ENCODE results near the gene MRPL1.

DNA sequence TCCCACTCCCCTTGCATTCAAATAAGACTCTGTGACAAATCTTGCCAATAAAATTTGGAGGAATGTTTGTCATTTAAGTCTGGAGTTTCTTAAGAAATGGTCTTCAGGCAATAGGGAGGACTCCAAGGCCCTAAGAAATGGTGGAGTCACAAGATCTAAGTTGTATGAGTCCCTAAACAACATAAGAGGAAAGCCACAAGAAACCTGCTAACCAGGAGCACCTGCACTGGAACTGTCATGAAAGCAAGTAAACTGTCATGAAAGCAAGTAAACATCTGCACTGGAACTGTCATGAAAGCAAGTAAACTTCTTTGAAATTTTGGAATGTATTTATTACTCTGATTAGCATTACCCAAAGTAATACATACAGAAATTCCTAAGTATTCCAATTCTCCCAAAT is 47.0 kb upstream of the MRPL1 start:
- TF ChIP-seq, protein P1, sequence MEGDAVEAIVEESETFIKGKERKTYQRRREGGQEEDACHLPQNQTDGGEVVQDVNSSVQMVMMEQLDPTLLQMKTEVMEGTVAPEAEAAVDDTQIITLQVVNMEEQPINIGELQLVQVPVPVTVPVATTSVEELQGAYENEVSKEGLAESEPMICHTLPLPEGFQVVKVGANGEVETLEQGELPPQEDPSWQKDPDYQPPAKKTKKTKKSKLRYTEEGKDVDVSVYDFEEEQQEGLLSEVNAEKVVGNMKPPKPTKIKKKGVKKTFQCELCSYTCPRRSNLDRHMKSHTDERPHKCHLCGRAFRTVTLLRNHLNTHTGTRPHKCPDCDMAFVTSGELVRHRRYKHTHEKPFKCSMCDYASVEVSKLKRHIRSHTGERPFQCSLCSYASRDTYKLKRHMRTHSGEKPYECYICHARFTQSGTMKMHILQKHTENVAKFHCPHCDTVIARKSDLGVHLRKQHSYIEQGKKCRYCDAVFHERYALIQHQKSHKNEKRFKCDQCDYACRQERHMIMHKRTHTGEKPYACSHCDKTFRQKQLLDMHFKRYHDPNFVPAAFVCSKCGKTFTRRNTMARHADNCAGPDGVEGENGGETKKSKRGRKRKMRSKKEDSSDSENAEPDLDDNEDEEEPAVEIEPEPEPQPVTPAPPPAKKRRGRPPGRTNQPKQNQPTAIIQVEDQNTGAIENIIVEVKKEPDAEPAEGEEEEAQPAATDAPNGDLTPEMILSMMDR (IDR thresholded peaks at IDR 0.05): no peak
- no peak for TF ChIP-seq POLR2A (IDR thresholded peaks at IDR 0.05)
